D721Med (cell line): ENCODE measurements around the gene EGFR.

ENCODE experiments used
- DNase-seq: peaks from one replicate; pipeline ENCODE4 v3.0.0; 2011; ENCODE audit warnings: low spot score; ENCODE audit not compliant: insufficient read length
- FAIRE-seq: peaks from 2 replicates; lab custom pipeline; 2011; peaks lifted over from hg19 to GRCh38; lab: Jason Lieb, UNC
- TF ChIP-seq, protein P1 (sequence below): IDR thresholded peaks from 2 replicates; pipeline ENCODE4 v1.5.1; 2012; ENCODE audit warnings: mild to moderate bottlenecking, control low read depth; ENCODE audit not compliant: insufficient read depth; ENCODE audit errors: missing control alignments

The EGFR gene

GRCh38 chr7:55120074-55120473 is 101.3 kb downstream of the EGFR start:
- FAIRE-seq (no peak), DNase-seq (no peak)
- TF ChIP-seq, protein P1, sequence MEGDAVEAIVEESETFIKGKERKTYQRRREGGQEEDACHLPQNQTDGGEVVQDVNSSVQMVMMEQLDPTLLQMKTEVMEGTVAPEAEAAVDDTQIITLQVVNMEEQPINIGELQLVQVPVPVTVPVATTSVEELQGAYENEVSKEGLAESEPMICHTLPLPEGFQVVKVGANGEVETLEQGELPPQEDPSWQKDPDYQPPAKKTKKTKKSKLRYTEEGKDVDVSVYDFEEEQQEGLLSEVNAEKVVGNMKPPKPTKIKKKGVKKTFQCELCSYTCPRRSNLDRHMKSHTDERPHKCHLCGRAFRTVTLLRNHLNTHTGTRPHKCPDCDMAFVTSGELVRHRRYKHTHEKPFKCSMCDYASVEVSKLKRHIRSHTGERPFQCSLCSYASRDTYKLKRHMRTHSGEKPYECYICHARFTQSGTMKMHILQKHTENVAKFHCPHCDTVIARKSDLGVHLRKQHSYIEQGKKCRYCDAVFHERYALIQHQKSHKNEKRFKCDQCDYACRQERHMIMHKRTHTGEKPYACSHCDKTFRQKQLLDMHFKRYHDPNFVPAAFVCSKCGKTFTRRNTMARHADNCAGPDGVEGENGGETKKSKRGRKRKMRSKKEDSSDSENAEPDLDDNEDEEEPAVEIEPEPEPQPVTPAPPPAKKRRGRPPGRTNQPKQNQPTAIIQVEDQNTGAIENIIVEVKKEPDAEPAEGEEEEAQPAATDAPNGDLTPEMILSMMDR: no peak

DNA sequence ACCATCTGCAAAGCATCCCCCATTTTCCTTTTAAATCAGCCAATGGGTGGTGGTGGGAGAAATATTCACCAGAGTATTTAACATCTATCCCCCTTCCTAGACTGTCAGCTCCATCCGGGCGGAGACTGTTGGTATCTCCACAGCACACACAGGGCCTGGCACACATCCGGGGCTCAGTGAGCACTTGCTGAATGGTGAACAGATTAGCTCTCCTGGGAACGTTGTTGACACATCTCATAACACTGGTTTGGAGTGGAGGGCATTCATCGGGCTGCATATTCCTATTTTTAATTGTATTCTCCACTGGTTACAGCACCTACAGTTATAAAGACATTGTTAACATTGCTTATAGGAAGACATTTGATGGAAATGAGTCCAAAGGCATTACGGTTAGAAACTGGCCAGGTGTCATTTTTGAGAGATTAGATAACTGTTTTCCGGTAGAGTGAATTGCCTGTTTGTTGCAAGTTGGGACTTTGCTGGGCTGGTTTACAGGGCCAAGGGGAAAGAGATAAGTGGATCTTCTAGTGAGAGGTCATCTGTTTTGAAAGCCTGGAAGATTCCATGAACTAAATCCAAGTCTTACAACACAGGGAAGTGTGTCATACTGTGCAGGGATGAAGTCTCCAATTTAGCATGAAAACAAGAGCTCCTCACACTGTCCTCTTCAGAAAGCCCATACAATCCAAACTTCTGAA is 101.8 kb downstream of the EGFR start:
- TF ChIP-seq, protein P1: no peak
- FAIRE-seq (no peak), DNase-seq (no peak)

DNA sequence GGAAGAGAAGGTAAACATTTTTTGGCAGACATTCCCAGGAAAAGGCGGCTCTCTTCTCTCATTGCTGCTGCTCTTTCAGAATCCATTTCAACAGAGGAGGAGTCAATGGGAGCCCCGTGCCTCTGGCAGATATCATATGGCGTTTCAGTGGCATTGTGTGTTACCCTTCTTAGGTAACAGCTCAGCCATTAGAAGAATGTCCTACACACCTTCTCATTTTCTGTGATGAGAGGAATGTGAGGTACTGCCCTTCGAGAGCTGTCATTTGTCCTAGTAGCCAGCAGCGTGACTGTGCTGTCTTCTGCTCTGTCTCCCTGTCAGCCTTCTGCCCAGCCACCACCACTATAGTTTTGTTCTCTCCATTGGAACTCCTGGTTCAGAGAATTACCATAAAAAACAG is 102.4 kb downstream of the EGFR start:
- FAIRE-seq (no peak), DNase-seq (no peak)
- TF ChIP-seq, protein P1: no peak

DNA sequence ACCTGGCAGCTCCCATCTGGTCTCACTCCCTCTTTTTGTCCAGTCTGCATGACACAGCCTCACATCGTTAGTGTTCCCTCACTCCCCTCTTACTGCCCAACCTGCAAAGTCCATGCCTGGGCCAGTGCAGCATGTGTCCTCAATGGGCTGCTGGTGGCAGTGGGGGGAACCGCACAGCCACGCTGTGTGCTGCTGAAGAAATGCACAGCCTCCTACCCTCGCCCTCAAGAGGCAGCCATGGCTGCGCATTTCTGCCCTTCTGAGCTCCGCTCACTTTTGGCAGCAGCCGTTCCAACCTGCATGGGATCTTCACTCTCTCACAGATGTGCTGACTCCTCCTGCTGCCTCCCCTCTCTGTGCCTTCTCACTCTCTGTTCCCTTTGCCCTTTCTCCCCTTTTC is 103.4 kb downstream of the EGFR start:
- TF ChIP-seq, protein P1: no peak
- FAIRE-seq (no peak), DNase-seq (no peak)

- DNase-seq (no peak), FAIRE-seq (no peak)
- TF ChIP-seq, protein P1: no peak
Measured at GRCh38 chr7:55124989-55125875, 106.4 kb downstream of the EGFR start.

GRCh38 chr7:55127135-55127551 is 108.3 kb downstream of the EGFR start:
- FAIRE-seq (no peak), DNase-seq (no peak)
- TF ChIP-seq, protein P1: no peak
